Measurements from ENCODE around the gene LBX1. TPM values are rescaled to one million over a fixed set of nuclear protein-coding genes. Genes with fewer than 3 reads are reported as not detected.

Gene LBX1
- total and polyA plus RNA-seq, 2 donors (not counting 3 experiments of a cell fraction or from before 2014, with no cell fraction given) = not detected

DNA sequence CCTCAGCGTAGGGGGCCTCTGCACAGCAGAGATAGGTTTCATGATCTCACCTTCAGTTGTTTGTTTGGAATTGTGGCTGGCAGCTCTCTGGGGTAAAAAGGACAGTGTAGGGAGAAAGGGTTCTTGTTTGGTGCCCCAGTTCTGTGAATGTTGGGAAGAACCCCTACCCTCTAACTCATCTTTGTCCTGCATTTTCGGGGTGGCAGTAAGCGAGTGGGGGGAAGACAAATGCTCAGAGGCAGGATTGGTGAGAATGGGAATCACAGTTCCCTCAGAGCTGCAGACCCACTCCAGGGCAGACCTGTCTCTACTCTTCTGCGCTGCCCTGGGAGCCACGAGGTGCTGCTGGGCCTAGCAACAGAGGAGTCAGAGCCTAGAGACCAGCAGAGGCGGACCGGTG lies 1.8 kb upstream of the LBX1 start:
- Histone ChIP-seq H3K4me3 (replicated peaks in 1 of 3; ENCODE audit: insufficient read depth in 1 of 3, low read depth in 1 of 3, low read length in 3 of 3) (no peak overlapping the region), H3K4me1 (ENCODE audit: control insufficient read depth, extremely low read depth, insufficient read depth, low read length) (no peaks in the 10 kb centered on the region), H3K36me3 (ENCODE audit: control insufficient read depth in 2 of 2, extremely low read depth in 1 of 2, insufficient read depth in 2 of 2, low read length in 2 of 2) (no peaks in the 10 kb centered on the region), H3K9ac (replicated peaks; ENCODE audit: extremely low read depth, insufficient read depth, low read length) (no peak overlapping the region), H3K27ac (ENCODE audit: insufficient read depth, low read depth, low read length) (no peak overlapping the region), H3K4me2 (ENCODE audit: insufficient read depth, low read length) (no peak overlapping the region), H3K27me3 (ENCODE audit: control insufficient read depth in 2 of 2, insufficient read depth in 2 of 2, low read length in 2 of 2) (peaks cover 90 to 100% of the 10 kb centered on the region in 2 experiments), H4K20me1 (replicated peaks; ENCODE audit: control insufficient read depth, extremely low read depth, insufficient read depth, low read length) (no peaks in the 10 kb centered on the region), H3K79me2 (ENCODE audit: control insufficient read depth, insufficient read depth, low read length) (no peaks in the 10 kb centered on the region), H3K9me1 (replicated peaks; ENCODE audit: control insufficient read depth, extremely low read depth, insufficient read depth, low read length) (no peaks in the 10 kb centered on the region), H3K9me3 (replicated peaks; ENCODE audit: control insufficient read depth, insufficient read depth, low read length) (no peaks in the 10 kb centered on the region), H2AFZ (ENCODE audit: low read depth, low read length) (no peak overlapping the region)
- intact Hi-C loops (cut with micrococcal nuclease) (no loop called here), dilution Hi-C loops (cut with MboI; ENCODE audit: extremely low pct_ligation_motif_present, low sequenced_read_pairs) (no loop called here)
- BruUV-seq (replicated peaks) = no TSS peak
- no peak for FAIRE-seq
- no peak for DNase-seq (ENCODE audit: low read depth, low spot score)
- ChIA-PET CTCF (interaction anchor here (0.8 kb wide), 1 partner anchor 18 kb away, joined by 3 read pairs; no protein-coding TSS in a partner anchor), POLR2A (no interaction called here)
- TF ChIP-seq JUN (IDR thresholded peaks at IDR 0.05; ENCODE audit: borderline replicate concordance, insufficient read depth, insufficient read length, low read depth) (no peak), EZH2 (IDR thresholded peaks at IDR 0.05; ENCODE audit: borderline replicate concordance, low read depth, low read length, severe bottlenecking) (no peak), POLR2AphosphoS5 (IDR thresholded peaks at IDR 0.05; ENCODE audit: insufficient read depth, low read depth, low read length) (no peak), POLR2A (IDR thresholded peaks at IDR 0.05; ENCODE audit: low read depth, low read length) (no peak), GATA2 (IDR thresholded peaks at IDR 0.05; ENCODE audit: insufficient read depth, insufficient read length, low read depth, low read length) (no peak), MYC (IDR thresholded peaks at IDR 0.05; ENCODE audit: low read depth, low read length) (no peak), FOS (IDR thresholded peaks at IDR 0.05; ENCODE audit: borderline replicate concordance, insufficient read depth, low read length) (no peak)
- TF ChIP-seq, protein P1, sequence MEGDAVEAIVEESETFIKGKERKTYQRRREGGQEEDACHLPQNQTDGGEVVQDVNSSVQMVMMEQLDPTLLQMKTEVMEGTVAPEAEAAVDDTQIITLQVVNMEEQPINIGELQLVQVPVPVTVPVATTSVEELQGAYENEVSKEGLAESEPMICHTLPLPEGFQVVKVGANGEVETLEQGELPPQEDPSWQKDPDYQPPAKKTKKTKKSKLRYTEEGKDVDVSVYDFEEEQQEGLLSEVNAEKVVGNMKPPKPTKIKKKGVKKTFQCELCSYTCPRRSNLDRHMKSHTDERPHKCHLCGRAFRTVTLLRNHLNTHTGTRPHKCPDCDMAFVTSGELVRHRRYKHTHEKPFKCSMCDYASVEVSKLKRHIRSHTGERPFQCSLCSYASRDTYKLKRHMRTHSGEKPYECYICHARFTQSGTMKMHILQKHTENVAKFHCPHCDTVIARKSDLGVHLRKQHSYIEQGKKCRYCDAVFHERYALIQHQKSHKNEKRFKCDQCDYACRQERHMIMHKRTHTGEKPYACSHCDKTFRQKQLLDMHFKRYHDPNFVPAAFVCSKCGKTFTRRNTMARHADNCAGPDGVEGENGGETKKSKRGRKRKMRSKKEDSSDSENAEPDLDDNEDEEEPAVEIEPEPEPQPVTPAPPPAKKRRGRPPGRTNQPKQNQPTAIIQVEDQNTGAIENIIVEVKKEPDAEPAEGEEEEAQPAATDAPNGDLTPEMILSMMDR (IDR thresholded peaks at IDR 0.05; ENCODE audit: extremely low read depth in 1 of 2, insufficient read depth in 1 of 2, low read depth in 1 of 2, low read length in 2 of 2) = no peak
- TF ChIP-seq, protein P2, sequence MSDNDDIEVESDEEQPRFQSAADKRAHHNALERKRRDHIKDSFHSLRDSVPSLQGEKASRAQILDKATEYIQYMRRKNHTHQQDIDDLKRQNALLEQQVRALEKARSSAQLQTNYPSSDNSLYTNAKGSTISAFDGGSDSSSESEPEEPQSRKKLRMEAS (IDR thresholded peaks at IDR 0.05; ENCODE audit: insufficient read depth, insufficient read length) = no peak
